ENCODE results near the gene ERICH4. TPM values are rescaled to one million over a fixed set of nuclear protein-coding genes. Genes with fewer than 3 reads are reported as not detected.

ERICH4 gene, protein sequence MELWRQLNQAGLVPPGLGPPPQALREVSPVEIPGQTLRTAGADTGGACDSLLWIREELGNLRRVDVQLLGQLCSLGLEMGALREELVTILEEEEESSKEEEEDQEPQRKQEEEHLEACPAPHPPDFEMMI
- not detected in 3 replicates for total RNA-seq

DNA sequence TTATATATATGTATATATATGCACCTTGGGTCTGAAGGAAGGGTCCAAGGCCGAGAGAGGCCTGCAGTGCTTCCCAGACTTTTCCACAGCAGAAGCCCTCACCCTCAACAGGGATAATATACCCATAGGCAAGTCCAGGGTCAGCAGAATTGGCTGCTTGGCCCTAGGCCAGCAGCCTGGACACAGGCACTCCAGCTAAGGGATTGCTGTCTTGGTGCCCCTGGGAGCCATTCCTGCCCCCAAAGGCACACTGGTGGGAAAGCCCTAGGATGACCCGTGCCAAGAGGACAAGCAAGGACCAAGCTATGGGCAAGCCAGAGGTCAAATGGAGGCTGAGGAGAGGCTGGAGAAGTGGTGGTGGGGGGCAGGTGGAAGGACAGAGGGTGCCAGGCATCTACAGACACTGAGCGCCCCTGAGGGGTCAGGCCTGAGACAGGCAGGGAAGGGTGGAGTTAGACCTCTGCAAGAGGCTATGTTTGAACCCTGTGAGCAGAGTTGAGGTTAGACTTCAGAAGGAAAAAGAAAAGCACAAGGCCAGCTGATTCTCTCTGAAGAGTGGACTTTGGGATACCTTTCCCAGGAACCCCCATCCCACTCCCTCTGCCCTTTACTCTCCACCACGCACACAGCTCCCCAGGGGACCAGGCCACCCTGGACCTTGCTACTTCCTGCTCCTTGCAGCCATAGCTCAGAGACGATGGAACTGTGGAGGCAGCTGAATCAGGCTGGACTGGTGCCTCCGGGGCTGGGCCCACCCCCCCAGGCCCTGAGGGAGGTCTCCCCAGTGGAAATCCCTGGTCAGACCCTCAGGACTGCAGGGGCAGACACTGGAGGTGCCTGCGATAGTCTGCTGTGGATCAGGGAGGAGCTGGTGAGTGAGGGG lies at the start of gene ERICH4:
Gene ERICH4 (plus strand): TSS at position 684 of the 883 bp plus-strand sequence. CDS start 14 bp downstream, at position 698.
- TF ChIP-seq, protein P1, sequence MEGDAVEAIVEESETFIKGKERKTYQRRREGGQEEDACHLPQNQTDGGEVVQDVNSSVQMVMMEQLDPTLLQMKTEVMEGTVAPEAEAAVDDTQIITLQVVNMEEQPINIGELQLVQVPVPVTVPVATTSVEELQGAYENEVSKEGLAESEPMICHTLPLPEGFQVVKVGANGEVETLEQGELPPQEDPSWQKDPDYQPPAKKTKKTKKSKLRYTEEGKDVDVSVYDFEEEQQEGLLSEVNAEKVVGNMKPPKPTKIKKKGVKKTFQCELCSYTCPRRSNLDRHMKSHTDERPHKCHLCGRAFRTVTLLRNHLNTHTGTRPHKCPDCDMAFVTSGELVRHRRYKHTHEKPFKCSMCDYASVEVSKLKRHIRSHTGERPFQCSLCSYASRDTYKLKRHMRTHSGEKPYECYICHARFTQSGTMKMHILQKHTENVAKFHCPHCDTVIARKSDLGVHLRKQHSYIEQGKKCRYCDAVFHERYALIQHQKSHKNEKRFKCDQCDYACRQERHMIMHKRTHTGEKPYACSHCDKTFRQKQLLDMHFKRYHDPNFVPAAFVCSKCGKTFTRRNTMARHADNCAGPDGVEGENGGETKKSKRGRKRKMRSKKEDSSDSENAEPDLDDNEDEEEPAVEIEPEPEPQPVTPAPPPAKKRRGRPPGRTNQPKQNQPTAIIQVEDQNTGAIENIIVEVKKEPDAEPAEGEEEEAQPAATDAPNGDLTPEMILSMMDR (IDR thresholded peaks at IDR 0.05; ENCODE audit: unreplicated experiment), result no peak
- DNase-seq (ENCODE audit: low spot score in 2 of 2, unreplicated experiment in 2 of 2), result no peak
- Mint-ChIP-seq H3K4me1 (peaks cover 5% of the 10 kb centered on the region), H3K27me3 (ENCODE audit: low read depth) (peaks cover 27% of the 10 kb centered on the region), H3K27ac (no peak within 1 kb of the TSS), H3K36me3 (no peaks in the 10 kb centered on the region), H3K4me3 (no peak within 1 kb of the TSS), H3K9me3 (no peaks in the 10 kb centered on the region)

DNA sequence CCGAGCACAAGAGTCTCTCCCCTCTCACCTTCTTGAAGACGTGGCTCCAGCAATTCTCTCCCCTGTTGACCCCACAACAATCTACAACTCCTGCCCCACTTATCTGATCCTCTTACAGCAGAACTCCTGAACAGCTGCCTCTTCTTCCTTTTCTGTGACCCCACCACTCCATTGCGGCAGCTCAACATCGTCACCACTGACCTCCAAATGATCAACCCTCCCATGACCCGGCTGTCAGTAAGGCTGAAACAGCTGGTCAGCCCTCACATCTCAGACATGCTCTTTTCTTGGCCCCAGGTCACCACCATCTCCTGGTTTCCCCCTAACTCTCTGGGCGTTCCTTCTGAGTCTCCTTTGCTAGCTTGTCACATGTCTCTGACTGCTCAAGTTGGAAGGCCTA lies 47.6 kb upstream of the ERICH4 start:
- peak overlapping the region; percentile 100 for H3K4me3 Mint-ChIP-seq
- no peaks in the 10 kb centered on the region for H3K27me3 Mint-ChIP-seq (ENCODE audit: low read depth)
- TF ChIP-seq, protein P1 (IDR thresholded peaks at IDR 0.05; ENCODE audit: unreplicated experiment), result no peak
- H3K9me3 Mint-ChIP-seq, result no peaks in the 10 kb centered on the region
- no peak for DNase-seq (ENCODE audit: low spot score in 2 of 2, unreplicated experiment in 2 of 2)
- peaks cover 3% of the 10 kb centered on the region for H3K36me3 Mint-ChIP-seq
- H3K27ac Mint-ChIP-seq, result no peak overlapping the region
- peaks cover 35% of the 10 kb centered on the region for H3K4me1 Mint-ChIP-seq

DNA sequence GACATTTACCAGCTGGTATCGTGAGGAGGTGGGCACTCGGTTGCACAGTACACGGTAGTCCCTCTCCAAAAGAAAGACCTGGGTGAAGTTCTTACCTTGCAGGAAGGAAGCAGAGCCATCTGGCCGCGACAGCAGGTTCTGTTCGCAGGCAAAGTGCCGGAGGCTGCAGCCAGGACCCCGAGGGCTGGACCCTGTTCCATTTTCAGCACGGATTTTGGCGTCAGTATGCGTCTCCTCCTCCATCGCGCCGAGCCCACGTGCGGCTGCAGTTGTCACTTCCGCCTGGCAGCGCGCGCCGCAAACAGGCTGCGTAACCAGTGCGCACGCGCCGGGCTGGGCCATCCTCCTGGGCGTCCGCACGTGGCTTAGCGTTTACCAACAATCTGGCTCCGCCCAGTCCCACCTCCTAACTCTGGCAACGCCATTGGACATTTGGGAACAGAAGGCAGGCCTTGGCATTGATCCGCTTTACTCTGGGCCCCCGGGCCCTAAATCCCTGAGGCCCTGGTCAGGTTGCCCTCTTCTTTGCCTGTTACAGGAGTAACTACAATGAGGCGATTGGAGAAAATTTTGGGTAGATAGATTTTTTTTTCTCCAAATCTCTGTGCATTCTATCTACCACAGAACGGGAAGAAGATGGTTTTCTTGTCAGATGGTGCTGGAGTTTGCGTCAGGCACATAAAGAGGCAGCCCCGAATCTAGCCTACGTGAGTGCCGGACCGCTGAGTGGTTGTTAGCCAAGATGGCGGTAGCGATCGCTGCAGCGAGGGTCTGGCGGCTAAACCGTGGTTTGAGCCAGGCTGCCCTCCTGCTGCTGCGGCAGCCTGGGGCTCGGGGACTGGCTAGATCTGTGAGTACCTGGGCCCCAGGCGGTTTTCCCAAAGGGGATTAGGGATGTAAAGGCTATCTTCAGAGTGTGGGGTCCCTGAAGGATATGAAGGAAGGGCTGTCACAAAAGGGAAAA lies 45.6 kb upstream of the ERICH4 start, which contains the start of the genes BCKDHA and EXOSC5:
Gene BCKDHA (plus strand): TSS at position 733 of the 964 bp plus-strand sequence. CDS start 10 bp downstream, at position 743.
Gene EXOSC5 (minus strand): TSS at position 274 of the 964 bp plus-strand sequence. CDS start 31 bp downstream, at position 243.
- H3K4me1 Mint-ChIP-seq, result peaks cover 35% of the 10 kb centered on the region
- H3K27ac Mint-ChIP-seq, result peak within 1 kb of the TSS; percentile 100
- H3K9me3 Mint-ChIP-seq, result no peaks in the 10 kb centered on the region
- DNase-seq (ENCODE audit: low spot score in 2 of 2, unreplicated experiment in 2 of 2), result peak; percentile 98 to 99
- no peaks in the 10 kb centered on the region for H3K27me3 Mint-ChIP-seq (ENCODE audit: low read depth)
- H3K4me3 Mint-ChIP-seq, result peak within 1 kb of the TSS; percentile 100
- TF ChIP-seq, protein P1 (IDR thresholded peaks at IDR 0.05; ENCODE audit: unreplicated experiment), result no peak
- peaks cover 5% of the 10 kb centered on the region for H3K36me3 Mint-ChIP-seq

DNA sequence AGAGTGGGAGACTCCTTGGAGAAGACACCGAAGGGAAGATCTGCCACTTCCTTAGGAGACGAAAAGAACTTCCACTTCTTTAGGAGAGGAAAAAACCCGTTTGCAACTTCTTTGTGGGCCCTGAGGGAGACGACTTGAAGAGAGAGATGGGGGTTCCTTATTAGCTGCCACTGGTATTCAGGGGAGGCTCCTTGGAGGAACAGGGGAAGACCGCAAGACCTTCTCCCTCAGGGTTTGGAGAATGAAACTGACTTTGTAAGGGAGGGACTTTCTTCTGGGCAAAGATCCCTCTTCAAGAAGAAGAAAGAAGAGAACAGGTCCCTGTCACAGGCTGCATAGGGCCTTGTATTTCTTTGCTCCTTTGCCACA lies 44.9 kb upstream of the ERICH4 start:
- H3K9me3 Mint-ChIP-seq, result no peaks in the 10 kb centered on the region
- peaks cover 35% of the 10 kb centered on the region for H3K4me1 Mint-ChIP-seq
- TF ChIP-seq, protein P1 (IDR thresholded peaks at IDR 0.05; ENCODE audit: unreplicated experiment), result no peak
- no peak for DNase-seq (ENCODE audit: low spot score in 2 of 2, unreplicated experiment in 2 of 2)
- peaks cover 7% of the 10 kb centered on the region for H3K36me3 Mint-ChIP-seq
- peak overlapping the region; percentile 100 for H3K4me3 Mint-ChIP-seq
- no peaks in the 10 kb centered on the region for H3K27me3 Mint-ChIP-seq (ENCODE audit: low read depth)
- H3K27ac Mint-ChIP-seq, result peak overlapping the region; percentile 100

DNA sequence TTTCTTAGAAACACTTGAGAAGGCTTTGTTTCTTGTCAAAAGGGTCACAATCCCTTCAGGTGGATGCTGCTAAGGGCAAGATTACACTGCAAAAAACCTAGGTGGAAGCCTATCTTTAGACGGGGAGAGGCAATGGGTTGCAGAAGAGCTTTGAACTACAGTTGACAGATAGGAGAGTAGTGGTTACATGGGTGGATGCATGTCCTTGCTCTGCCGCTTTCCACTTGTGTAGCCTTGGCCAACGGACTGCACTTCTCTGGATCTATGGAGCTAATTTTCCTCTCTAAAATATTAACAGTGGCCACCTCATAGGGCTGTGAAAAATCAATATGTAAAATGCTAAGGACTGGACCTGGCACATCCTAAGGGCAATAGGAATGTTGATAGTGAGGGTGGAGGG lies 44.4 kb upstream of the ERICH4 start:
- Mint-ChIP-seq H3K27me3 (ENCODE audit: low read depth) (no peaks in the 10 kb centered on the region), H3K27ac (peak overlapping the region; percentile 100), H3K9me3 (no peaks in the 10 kb centered on the region), H3K4me1 (peaks cover 35% of the 10 kb centered on the region), H3K36me3 (peaks cover 7% of the 10 kb centered on the region), H3K4me3 (peak overlapping the region; percentile 100)
- TF ChIP-seq, protein P1 (IDR thresholded peaks at IDR 0.05; ENCODE audit: unreplicated experiment), result no peak
- DNase-seq (ENCODE audit: low spot score in 2 of 2, unreplicated experiment in 2 of 2), result no peak
